HG02885 (cell line): ENCODE measurements around the gene XAF1.
"Not testable (repeated sequence)": the region's sequence is repeated elsewhere in the genome, so short reads cannot be mapped to it uniquely, and the experiment has no call there.

Experiments used
- ATAC-seq: cut with Tn5 transposase; IDR thresholded peaks from one replicate; pipeline ENCODE4 v1.9.1; 2021; ENCODE audit warnings: mild to moderate bottlenecking; ENCODE audit not compliant: unreplicated experiment, poor library complexity

The XAF1 gene

DNA sequence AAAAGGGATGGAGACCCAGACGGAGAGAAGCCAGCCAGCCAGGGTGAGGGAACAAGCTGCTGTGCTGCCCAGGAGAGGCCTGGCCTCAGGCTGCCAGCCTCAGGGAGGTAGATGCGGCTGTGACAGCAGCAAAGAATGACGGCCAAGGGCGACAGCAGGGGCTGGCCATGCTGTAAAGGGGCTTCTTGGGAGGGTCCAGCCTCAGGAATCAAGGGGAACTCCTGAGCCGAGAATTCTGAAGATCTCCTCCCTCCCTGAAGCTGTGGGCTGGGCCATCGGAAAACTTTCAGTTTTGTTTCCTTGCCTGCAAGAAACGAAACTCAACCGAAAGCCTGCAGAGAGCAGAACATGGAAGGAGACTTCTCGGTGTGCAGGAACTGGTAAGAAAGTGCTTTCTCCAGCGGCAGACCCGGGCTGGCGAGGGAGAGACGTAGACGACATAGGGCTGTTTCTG lies at the start of gene XAF1:
Gene XAF1 (plus strand): TSS at position 316 of the 454 bp plus-strand sequence. CDS start 33 bp downstream, at position 349.
- no peak for ATAC-seq

DNA sequence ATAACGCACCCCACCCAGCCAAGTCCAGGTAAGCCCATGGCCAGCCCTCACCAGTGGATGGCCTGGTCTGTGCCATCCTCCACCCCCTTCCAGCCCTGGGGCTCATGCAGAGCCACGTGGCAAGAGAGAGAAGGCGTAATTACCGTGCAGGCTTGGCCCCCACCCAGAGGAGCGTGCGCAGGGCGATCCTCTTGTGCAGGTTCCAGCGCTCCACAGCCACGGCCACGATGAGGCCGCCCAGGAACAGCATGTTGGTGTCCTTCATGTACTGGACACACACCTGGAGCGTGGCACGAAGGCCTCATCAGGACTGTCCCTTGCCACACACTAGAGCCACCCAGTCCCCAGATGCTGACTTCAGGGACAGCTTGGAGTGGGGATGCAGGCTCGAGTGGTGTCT lies 49.3 kb upstream of the XAF1 start:
- no peak for ATAC-seq

DNA sequence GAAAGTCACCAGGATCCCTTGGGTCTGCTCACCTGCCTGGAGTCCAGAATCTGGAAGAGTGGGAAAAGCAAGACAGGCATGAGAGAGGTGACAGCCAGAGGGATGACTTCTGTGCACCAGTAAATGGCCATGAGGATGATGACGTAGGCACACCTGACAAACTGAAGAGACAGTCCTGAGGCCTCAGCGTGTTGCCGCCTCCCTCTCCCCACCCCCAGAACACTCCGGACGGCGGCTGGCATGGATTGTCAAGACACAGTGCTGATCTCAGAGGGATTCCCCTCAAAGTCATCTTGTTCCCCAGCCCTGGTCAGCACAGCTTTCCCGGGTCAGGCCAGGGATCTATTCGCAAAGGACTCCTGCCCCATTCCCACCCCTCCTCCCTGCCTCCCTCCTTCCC lies 48.9 kb upstream of the XAF1 start:
- ATAC-seq: no peak

- no peak for ATAC-seq
Measured at GRCh38 chr17:6708357-6708961, 47.4 kb upstream of the XAF1 start.

DNA sequence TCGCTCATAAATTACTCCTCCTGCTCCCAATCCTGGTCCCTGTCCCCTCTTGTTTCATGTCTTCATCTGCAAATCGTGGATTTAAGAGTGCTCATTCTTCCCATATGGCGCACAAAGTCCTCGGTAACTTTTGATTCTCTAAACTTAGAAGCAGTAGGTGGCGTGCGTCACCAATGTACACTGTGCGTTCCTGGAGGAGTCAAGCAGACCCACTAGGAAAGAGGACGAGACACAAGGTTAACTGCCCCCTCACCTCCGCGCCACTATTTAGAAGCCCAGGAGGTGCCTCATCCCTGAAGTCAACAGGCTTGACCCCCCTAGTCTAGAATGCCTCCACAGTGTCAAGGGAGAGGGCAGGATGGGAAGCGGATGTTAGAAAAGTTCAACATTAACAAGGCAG lies 45.5 kb upstream of the XAF1 start:
- no peak for ATAC-seq

DNA sequence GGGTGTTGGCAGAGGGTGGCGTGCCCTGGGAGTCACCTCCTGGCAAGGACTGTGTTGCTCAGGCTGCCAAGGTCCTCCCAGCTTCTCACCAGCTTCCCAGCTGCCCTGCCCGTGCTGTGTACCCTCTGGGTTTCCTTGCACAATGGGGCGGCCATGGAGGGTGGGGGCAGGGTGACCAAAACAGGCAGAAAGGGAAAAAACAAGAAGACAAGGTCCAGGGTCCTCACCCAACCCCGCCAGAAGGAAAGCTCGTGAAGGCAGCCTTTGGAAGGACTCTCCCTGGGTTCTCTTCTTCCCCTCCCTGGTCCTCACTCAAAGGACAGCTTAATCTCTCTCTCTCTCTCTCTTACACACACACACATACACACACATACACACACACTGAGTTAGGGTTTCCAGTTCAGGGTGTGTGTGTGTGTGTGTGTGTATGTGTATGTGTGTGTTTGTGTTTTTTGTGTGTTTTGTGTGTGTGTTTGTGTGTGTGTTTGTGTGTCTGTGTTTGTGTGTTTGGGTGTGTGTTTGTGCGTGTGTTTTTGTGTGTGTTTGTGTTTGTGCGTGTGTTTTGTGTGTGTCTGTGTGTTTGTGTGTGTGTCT lies 44.7 kb upstream of the XAF1 start:
- no peak for ATAC-seq

DNA sequence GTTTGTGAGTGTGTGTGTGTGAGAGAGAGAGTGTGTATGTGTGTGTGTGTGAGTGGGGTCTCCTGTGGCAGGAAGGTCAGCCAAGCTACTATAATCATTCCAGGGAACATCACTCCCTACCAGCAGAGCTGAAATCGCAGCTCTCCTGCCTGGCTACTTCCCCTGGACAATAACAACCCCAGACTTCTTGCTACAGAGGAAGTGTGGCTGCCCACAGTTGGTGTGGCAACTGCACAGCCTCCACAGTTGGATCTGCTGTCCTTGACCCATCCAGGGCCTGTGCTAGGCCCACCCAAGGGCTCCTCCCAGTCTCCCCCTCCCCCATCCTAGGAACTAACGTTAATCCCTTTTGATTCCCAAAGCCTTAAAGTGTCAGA lies 44.2 kb upstream of the XAF1 start:
- ATAC-seq: no peak

- ATAC-seq: no peak
Measured at GRCh38 chr17:6712058-6712853, 43.6 kb upstream of the XAF1 start.

DNA sequence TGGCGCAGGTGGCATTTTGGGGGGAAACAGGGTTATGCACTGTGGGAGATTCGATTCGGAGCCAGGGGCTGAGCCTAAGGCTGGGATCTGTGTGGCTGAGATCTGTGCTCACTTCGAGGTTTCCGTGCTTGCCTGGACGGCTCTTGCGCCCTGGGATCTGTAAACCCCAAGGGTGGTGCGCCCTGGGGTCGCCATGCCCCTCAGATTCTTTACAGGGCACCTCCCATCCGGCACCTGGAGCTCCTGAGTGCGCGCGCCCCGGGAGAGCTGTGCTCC lies 43.1 kb upstream of the XAF1 start:
- ATAC-seq: no peak

DNA sequence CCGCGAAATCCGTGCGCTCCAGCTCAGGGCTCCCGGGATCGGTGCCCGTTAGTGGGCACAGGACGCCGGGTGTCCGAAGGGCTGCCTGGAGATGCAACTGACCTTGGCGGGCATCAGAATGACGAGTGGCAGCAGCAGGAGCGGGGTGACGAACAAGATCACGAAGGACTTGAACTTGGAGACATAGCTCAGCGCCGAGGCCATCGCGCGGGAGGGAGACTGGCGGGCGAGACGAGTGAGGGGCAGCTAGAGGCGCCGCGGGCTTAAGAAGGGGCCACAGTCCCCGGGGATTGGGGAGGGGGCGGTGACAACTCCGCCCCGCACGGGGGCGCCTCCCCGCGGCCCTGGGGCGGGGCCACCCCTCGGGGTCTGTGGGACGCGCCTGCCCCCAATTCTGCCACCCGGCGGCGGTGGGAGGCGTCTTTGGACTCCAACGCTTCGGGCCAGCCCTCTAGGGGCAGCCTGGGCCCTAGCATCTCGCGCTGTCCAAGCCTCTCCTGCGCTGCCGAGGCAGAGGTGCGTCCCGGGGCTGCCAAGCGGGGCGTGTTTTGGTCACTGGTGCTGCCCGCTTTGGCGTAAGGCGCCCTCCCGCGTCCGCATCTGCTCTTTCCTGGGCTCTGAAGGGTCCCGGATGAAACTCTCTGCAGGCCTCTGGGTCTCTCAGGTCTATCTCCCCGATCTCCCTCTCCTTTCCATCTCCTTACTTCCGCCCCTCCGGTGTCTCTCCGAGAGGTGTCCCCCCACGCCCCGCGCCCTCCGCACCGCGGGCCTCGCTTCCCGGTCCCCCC lies 42.5 kb upstream of the XAF1 start, which contains the start of gene SLC13A5:
Gene SLC13A5 (minus strand): TSS at position 240 of the 788 bp plus-strand sequence. CDS start 36 bp downstream, at position 204.
- ATAC-seq: no peak

GRCh38 chr17:6713918-6714271 lies 42.0 kb upstream of the XAF1 start:
- no peak for ATAC-seq

GRCh38 chr17:6714315-6714874 lies 41.5 kb upstream of the XAF1 start:
- ATAC-seq: no peak

DNA sequence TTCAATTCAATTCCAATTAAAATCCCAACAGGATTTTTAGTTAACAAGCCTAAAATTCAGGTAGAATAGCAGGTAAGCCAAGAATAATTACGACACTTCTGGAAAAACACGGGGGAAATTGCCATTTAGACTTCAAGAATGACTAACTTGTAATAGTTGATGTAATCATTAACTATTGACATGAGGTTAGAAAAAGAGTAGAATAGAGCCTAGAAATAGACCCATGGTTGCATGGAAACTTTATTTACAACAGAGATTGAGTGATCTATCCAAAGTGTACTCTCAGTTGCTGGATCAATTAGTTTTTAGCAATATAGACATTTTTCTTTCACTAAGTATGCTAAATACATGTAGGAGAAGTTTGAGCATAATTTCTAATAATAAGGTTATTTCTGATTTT lies 39.1 kb upstream of the XAF1 start:
- no peak for ATAC-seq

GRCh38 chr17:6721744-6722143 lies 34.1 kb upstream of the XAF1 start:
- ATAC-seq: no peak

DNA sequence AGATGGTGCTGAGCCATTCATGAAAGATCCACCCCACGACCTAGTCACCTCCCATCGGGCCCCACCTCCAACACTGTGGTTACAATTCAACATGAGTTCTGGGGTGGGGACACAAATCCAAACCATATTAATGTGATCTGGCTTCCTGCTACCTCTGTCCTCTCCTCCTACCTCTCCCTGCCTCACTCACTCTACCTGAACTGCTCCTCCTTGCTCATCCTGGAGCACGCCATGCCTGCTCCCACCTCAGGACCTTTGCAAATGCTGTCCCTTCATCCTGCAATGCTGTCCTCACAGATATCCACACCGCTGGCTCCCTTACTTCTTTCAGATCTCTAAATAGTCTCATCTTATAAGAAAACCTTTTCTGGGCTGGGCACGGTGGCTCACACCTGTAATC lies 31.8 kb upstream of the XAF1 start:
- ATAC-seq: no peak

- no peak for ATAC-seq
Measured at GRCh38 chr17:6729531-6729930, 26.3 kb upstream of the XAF1 start.

GRCh38 chr17:6746665-6747064 lies 9.2 kb upstream of the XAF1 start:
- ATAC-seq: not testable (repeated sequence)

- no peak for ATAC-seq
Measured at GRCh38 chr17:6748617-6749016, 7.2 kb upstream of the XAF1 start.

DNA sequence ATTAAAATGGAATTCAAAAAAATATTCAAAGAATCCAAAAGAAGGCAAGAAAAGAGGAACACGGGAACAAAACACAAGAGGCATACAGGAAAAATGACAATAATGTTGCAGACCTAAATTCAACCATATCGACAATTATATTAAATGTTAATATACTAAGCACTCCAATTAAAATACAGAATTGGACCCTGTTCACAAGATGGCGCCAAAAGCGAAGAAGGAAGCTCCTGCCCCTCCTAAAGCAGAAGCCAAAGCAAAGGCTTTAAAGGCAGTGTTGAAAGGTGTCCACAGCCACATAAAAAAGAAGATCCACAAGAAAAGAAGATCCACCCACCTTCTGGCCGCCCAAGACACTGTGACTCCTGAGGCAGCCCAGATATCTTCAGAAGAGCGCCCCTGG lies 6.3 kb upstream of the XAF1 start:
- no peak for ATAC-seq

DNA sequence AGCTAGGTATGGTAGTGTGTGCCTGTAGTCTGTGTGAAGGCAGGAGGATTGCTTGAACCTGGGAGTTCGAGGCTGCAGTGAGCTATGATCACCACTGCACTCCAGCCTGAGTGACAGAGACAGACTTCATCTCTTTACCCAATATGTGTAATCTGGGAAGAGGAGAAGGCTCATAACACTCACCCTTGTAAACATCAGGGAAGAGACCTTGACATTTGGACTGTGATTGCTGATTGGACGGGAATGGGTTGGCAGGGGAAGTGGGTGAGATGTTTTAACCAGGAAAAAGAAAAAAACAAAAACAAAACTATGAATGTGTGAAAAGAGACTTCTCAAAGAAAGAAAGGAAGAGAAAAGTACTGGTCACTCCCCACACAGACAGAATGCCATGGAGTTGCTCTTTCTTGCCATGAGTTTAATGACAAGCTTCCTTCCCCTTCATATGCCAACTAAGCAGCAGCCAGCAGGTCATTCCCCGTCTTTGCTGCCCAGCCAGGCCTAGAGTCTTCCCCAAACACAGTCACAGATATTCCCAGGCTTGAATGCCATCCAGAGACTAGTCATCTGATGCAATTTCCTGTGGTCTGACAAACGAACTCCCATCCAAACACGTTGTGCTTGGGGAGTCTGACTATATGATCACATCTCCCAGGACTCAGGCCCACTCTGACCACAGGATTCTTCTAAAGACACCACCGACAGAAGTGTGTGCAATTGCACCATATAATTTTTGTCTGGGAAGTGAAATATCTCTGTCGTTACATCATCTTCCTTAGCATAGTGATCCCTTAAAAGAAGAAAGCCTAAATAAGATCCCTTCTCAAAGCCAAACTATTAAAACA lies 3.6 kb upstream of the XAF1 start:
- ATAC-seq: no peak
